HG03135 (cell line): ENCODE data around the gene FAM151B.

Experiments
- ATAC-seq: cut with Tn5 transposase; IDR thresholded peaks from one replicate; pipeline ENCODE4 v1.9.1; 2021; ENCODE audit warnings: mild to moderate bottlenecking, moderate library complexity; ENCODE audit not compliant: unreplicated experiment

FAM151B gene

GRCh38 chr5:80588858-80589540, 101.1 kb downstream of the FAM151B start:
- no peak for ATAC-seq

DNA sequence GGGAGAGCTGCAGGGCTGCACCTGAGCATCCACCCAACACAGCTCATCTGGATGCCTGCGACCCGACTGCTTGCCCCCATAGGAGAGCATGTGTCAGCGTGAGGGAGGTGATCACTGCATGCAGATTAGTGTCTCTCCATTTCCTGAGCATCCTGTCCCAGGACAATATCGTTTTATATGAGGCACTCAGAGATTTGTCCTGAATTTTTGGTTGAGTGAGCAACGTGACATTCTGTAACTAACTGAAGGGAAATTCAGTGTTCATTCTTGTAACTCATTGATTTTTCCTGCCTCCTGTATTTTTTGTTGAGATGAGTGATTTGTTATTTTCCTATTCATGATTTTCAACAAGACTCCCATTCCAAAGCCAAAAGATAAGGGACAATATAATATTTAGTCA, 102.9 kb downstream of the FAM151B start:
- no peak for ATAC-seq

DNA sequence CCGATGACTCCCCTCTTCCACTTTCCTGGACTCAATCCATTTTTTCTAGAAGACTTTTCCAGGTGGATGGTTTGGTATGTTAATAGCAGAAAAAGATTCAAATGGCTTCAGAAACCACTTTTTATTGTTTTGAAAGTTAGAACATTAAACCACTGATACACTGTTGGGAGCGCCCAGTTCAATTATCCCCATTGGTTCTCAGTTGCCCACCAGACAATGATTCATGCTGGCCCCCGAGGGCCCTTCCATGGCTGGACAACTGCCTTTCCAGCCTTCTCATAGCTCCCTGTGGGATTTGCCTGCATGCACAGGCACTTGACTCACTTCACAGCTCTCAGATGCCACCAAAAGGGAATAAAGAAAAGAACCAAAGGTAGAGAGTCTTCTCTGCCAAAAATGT, 103.5 kb downstream of the FAM151B start:
- ATAC-seq, result no peak

DNA sequence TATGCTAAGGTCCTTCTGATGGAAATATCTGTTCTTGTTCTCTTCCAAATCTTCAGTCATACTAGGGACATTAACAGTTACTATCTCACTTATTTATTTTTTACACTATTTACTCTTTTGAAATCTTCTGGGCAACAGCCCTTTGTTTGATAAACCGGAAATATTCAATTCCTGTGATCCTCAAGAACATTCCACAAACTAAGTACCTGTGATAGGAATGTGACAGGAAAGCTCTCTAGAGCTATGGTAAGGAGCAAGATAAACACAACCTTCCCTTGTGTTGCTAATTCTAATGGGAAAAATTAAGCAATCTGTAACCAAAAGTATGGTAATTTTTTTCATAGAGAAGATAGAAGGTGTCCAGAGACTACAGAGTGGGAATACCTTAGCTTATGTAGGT, 104.2 kb downstream of the FAM151B start:
- no peak for ATAC-seq
